HEK293 (cell line): ENCODE data around the gene OR13C3.
"Not testable (repeated sequence)": the region's sequence is repeated elsewhere in the genome, so short reads cannot be mapped to it uniquely, and the experiment has no call there.

Source experiments
- ZBTB21 ChIP-seq: fragments of 450-650 bp; formaldehyde crosslinking; IDR thresholded peaks from 2 replicates; pipeline ENCODE4 v1.5.1; 2017; ENCODE audit warnings: missing biosample characterization, missing genetic modification characterization
- TF ChIP-seq, protein P1 (sequence below): fragments of 450-650 bp; formaldehyde crosslinking; IDR thresholded peaks from 2 replicates; pipeline ENCODE4 v1.5.1; 2016; ENCODE audit warnings: missing biosample characterization, missing genetic modification characterization
- TF ChIP-seq, protein P2 (sequence below): fragments of 450-650 bp; formaldehyde crosslinking; IDR thresholded peaks from 2 replicates; pipeline ENCODE4 v1.5.1; 2016; ENCODE audit warnings: missing biosample characterization, missing genetic modification characterization

DNA sequence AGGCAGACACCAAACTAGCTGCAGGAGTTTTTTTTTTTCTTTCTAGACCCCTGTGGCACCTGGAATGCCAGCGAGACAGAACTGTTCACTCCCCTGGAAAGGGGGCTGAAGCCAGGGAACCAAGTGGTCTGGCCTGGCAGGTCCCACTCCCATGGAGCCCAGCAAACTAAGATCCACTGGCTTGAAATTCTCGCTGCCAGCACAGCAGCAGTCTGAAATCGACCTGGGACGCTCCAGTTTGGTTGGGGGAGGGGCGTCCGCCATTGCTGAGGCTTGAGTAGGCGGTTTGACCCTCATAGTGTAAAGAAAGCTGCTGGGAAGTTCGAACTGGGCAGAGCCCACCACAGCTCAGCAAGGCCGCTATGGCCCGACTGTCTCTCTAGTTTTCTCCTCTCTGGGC is 16.4 kb downstream of the OR13C3 start:
- TF ChIP-seq, protein P1, sequence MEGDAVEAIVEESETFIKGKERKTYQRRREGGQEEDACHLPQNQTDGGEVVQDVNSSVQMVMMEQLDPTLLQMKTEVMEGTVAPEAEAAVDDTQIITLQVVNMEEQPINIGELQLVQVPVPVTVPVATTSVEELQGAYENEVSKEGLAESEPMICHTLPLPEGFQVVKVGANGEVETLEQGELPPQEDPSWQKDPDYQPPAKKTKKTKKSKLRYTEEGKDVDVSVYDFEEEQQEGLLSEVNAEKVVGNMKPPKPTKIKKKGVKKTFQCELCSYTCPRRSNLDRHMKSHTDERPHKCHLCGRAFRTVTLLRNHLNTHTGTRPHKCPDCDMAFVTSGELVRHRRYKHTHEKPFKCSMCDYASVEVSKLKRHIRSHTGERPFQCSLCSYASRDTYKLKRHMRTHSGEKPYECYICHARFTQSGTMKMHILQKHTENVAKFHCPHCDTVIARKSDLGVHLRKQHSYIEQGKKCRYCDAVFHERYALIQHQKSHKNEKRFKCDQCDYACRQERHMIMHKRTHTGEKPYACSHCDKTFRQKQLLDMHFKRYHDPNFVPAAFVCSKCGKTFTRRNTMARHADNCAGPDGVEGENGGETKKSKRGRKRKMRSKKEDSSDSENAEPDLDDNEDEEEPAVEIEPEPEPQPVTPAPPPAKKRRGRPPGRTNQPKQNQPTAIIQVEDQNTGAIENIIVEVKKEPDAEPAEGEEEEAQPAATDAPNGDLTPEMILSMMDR (tag by site-specific recombination) = not testable (repeated sequence)
- TF ChIP-seq ZBTB21 (tag by site-specific recombination) = not testable (repeated sequence)
- TF ChIP-seq, protein P2, sequence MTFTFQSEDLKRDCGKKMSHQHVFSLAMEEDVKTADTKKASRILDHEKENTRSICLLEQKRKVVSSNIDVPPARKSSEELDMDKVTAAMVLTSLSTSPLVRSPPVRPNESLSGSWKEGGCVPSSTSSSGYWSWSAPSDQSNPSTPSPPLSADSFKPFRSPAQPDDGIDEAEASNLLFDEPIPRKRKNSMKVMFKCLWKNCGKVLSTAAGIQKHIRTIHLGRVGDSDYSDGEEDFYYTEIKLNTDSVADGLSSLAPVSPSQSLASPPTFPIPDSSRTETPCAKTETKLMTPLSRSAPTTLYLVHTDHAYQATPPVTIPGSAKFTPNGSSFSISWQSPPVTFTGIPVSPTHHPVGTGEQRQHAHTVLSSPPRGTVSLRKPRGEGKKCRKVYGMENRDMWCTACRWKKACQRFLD (tag by site-specific recombination) = not testable (repeated sequence)
